Measurements from ENCODE around the gene PIWIL1.

Gene PIWIL1

GRCh38 chr12:130353081-130353480 is 15.4 kb downstream of the PIWIL1 start:
- peaks cover 7% of the 10 kb centered on the region for H3K27me3 ChIP-seq (ENCODE audit: insufficient read depth, low read length, poor library complexity)
- H4K20me1 ChIP-seq (ENCODE audit: insufficient read depth, low read length), result no peaks in the 10 kb centered on the region
- no peak overlapping the region for H2AFZ ChIP-seq (ENCODE audit: low read depth, low read length)
- no peaks in the 10 kb centered on the region for H3K9me3 ChIP-seq (ENCODE audit: insufficient read depth, low read length, severe bottlenecking)
- H3K4me1 ChIP-seq (ENCODE audit: insufficient read depth, low read length), result no peaks in the 10 kb centered on the region
- peak; percentile 20 for DNase-seq
- H3K36me3 ChIP-seq (ENCODE audit: insufficient read depth, low read length), result no peaks in the 10 kb centered on the region
- peak; percentile 85 for ATAC-seq (ENCODE audit: insufficient read depth, low read depth)
- H3K4me3 ChIP-seq (ENCODE audit: low read depth in 1 of 2, low read length in 2 of 2), result no peak overlapping the region
- no peak overlapping the region for H3K4me2 ChIP-seq (ENCODE audit: insufficient read depth, low read length)
- no peak for TF ChIP-seq CTCF (IDR thresholded peaks at IDR 0.05; ENCODE audit: borderline replicate concordance, extremely low read depth, low read length, poor library complexity, severe bottlenecking)
- no peak for TF ChIP-seq EZH2 (IDR thresholded peaks at IDR 0.05; ENCODE audit: borderline replicate concordance, low read depth, low read length, severe bottlenecking)
- H3K27ac ChIP-seq (ENCODE audit: low read length), result no peak overlapping the region
- no peaks in the 10 kb centered on the region for H3K79me2 ChIP-seq (ENCODE audit: insufficient read depth, low read length)
- no peak overlapping the region for H3K9ac ChIP-seq (ENCODE audit: low read depth, low read length)

- H3K9ac ChIP-seq (ENCODE audit: low read depth, low read length), result no peak overlapping the region
- H3K27me3 ChIP-seq (ENCODE audit: insufficient read depth, low read length, poor library complexity), result peaks cover 7% of the 10 kb centered on the region
- ATAC-seq (ENCODE audit: insufficient read depth, low read depth), result no peak
- H3K36me3 ChIP-seq (ENCODE audit: insufficient read depth, low read length), result no peaks in the 10 kb centered on the region
- no peak overlapping the region for H3K4me3 ChIP-seq (ENCODE audit: low read depth in 1 of 2, low read length in 2 of 2)
- TF ChIP-seq CTCF (IDR thresholded peaks at IDR 0.05; ENCODE audit: borderline replicate concordance, extremely low read depth, low read length, poor library complexity, severe bottlenecking) (no peak), EZH2 (IDR thresholded peaks at IDR 0.05; ENCODE audit: borderline replicate concordance, low read depth, low read length, severe bottlenecking) (no peak)
- H3K9me3 ChIP-seq (ENCODE audit: insufficient read depth, low read length, severe bottlenecking), result no peaks in the 10 kb centered on the region
- DNase-seq, result no peak
- no peak overlapping the region for H3K27ac ChIP-seq (ENCODE audit: low read length)
- H3K79me2 ChIP-seq (ENCODE audit: insufficient read depth, low read length), result no peaks in the 10 kb centered on the region
- no peaks in the 10 kb centered on the region for H4K20me1 ChIP-seq (ENCODE audit: insufficient read depth, low read length)
- no peaks in the 10 kb centered on the region for H3K4me1 ChIP-seq (ENCODE audit: insufficient read depth, low read length)
- H2AFZ ChIP-seq (ENCODE audit: low read depth, low read length), result no peak overlapping the region
- H3K4me2 ChIP-seq (ENCODE audit: insufficient read depth, low read length), result no peak overlapping the region
Observed at GRCh38 chr12:130354407-130354806, 16.7 kb downstream of the PIWIL1 start.

GRCh38 chr12:130356222-130356621 is 18.5 kb downstream of the PIWIL1 start:
- peaks cover 7% of the 10 kb centered on the region for H3K27me3 ChIP-seq (ENCODE audit: insufficient read depth, low read length, poor library complexity)
- no peaks in the 10 kb centered on the region for H4K20me1 ChIP-seq (ENCODE audit: insufficient read depth, low read length)

More at GRCh38 chr12:130356222-130356621, 18.5 kb downstream of the PIWIL1 start:
- H3K4me1 ChIP-seq (ENCODE audit: insufficient read depth, low read length), result no peaks in the 10 kb centered on the region
- no peaks in the 10 kb centered on the region for H3K79me2 ChIP-seq (ENCODE audit: insufficient read depth, low read length)
- H3K36me3 ChIP-seq (ENCODE audit: insufficient read depth, low read length), result no peaks in the 10 kb centered on the region
- no peak overlapping the region for H3K4me3 ChIP-seq (ENCODE audit: low read depth in 1 of 2, low read length in 2 of 2)
- ATAC-seq (ENCODE audit: insufficient read depth, low read depth) (no peak), DNase-seq (no peak)
- H3K9me3 ChIP-seq (ENCODE audit: insufficient read depth, low read length, severe bottlenecking), result no peaks in the 10 kb centered on the region
- no peak overlapping the region for H2AFZ ChIP-seq (ENCODE audit: low read depth, low read length)
- no peak overlapping the region for H3K4me2 ChIP-seq (ENCODE audit: insufficient read depth, low read length)
- no peak overlapping the region for H3K9ac ChIP-seq (ENCODE audit: low read depth, low read length)
- no peak for TF ChIP-seq CTCF (IDR thresholded peaks at IDR 0.05; ENCODE audit: borderline replicate concordance, extremely low read depth, low read length, poor library complexity, severe bottlenecking)
- TF ChIP-seq EZH2 (IDR thresholded peaks at IDR 0.05; ENCODE audit: borderline replicate concordance, low read depth, low read length, severe bottlenecking), result no peak
- no peak overlapping the region for H3K27ac ChIP-seq (ENCODE audit: low read length)
